ENCODE results near the gene MRPS21.

Gene MRPS21

GRCh38 chr1:150259758-150260669 is 33.6 kb upstream of the MRPS21 start:
- peaks cover 3% of the 10 kb centered on the region; the same call in 1 of the 2 replicates for H3F3A ChIP-seq (ENCODE audit: insufficient read depth)
- H3K27me3 ChIP-seq (ENCODE audit: low read length) = no peaks in the 10 kb centered on the region
- H3K79me2 ChIP-seq (ENCODE audit: insufficient read depth, low read length) = no peaks in the 10 kb centered on the region
- no peak overlapping the region for H3K27ac ChIP-seq (ENCODE audit: low read depth, low read length)
- H4K20me1 ChIP-seq (ENCODE audit: low read depth, low read length) = no peaks in the 10 kb centered on the region
- H3K36me3 ChIP-seq (ENCODE audit: low read length) = no peaks in the 10 kb centered on the region
- no peak overlapping the region for H3K4me2 ChIP-seq (ENCODE audit: low read depth, low read length, poor library complexity, severe bottlenecking)
- H2AFZ ChIP-seq (ENCODE audit: low read depth, low read length, severe bottlenecking) = no peak overlapping the region
- H3K9me3 ChIP-seq (ENCODE audit: insufficient read depth, low read length) = no peaks in the 10 kb centered on the region
- TF ChIP-seq EZH2phosphoT487 (conservative IDR thresholded peaks at IDR 0.05; ENCODE audit: low read length) = no peak
- H3K4me3 ChIP-seq (ENCODE audit: insufficient read depth, low read length, poor library complexity, severe bottlenecking) = no peak overlapping the region
- H3K9ac ChIP-seq (ENCODE audit: low read length) = no peak overlapping the region
- H3K9me2 ChIP-seq (replicated peaks; ENCODE audit: insufficient read depth, low read length) = no peaks in the 10 kb centered on the region

GRCh38 chr1:150261367-150261766 is 32.3 kb upstream of the MRPS21 start:
- no peaks in the 10 kb centered on the region for H3K27me3 ChIP-seq (ENCODE audit: low read length)
- no peaks in the 10 kb centered on the region for H3K79me2 ChIP-seq (ENCODE audit: insufficient read depth, low read length)
- H3F3A ChIP-seq (ENCODE audit: insufficient read depth) = peaks cover 3% of the 10 kb centered on the region; the same call in 1 of the 2 replicates

GRCh38 chr1:150262388-150263320 is 31.0 kb upstream of the MRPS21 start:
- no peaks in the 10 kb centered on the region for H3K36me3 ChIP-seq (ENCODE audit: low read length)
- no peak overlapping the region for H3K27ac ChIP-seq (ENCODE audit: low read depth, low read length)
- TF ChIP-seq EZH2phosphoT487 (conservative IDR thresholded peaks at IDR 0.05; ENCODE audit: low read length) (no peak), CTCF (IDR thresholded peaks at IDR 0.05; ENCODE audit: insufficient read depth, low read length, poor library complexity, severe bottlenecking) (no peak)
- H3K9me3 ChIP-seq (ENCODE audit: insufficient read depth, low read length) = no peaks in the 10 kb centered on the region
- peaks cover 6% of the 10 kb centered on the region for H3K79me2 ChIP-seq (ENCODE audit: insufficient read depth, low read length)
- H4K20me1 ChIP-seq (ENCODE audit: low read depth, low read length) = no peaks in the 10 kb centered on the region
- no peaks in the 10 kb centered on the region for H3K9me2 ChIP-seq (replicated peaks; ENCODE audit: insufficient read depth, low read length)
- H2AFZ ChIP-seq (ENCODE audit: low read depth, low read length, severe bottlenecking) = no peak overlapping the region
- no peak overlapping the region for H3K9ac ChIP-seq (ENCODE audit: low read length)
- H3K4me3 ChIP-seq (ENCODE audit: insufficient read depth, low read length, poor library complexity, severe bottlenecking) = no peak overlapping the region
- H3K4me2 ChIP-seq (ENCODE audit: low read depth, low read length, poor library complexity, severe bottlenecking) = no peak overlapping the region
- peaks cover 3% of the 10 kb centered on the region; the same call in 1 of the 2 replicates for H3F3A ChIP-seq (ENCODE audit: insufficient read depth)
- no peaks in the 10 kb centered on the region for H3K27me3 ChIP-seq (ENCODE audit: low read length)

More at GRCh38 chr1:150261367-150261766, 32.3 kb upstream of the MRPS21 start:
- Histone ChIP-seq H3K4me2 (ENCODE audit: low read depth, low read length, poor library complexity, severe bottlenecking) (no peak overlapping the region), H3K4me3 (ENCODE audit: insufficient read depth, low read length, poor library complexity, severe bottlenecking) (no peak overlapping the region), H3K9ac (ENCODE audit: low read length) (no peak overlapping the region), H2AFZ (ENCODE audit: low read depth, low read length, severe bottlenecking) (no peak overlapping the region), H3K9me3 (ENCODE audit: insufficient read depth, low read length) (no peaks in the 10 kb centered on the region), H4K20me1 (ENCODE audit: low read depth, low read length) (no peaks in the 10 kb centered on the region), H3K36me3 (ENCODE audit: low read length) (no peaks in the 10 kb centered on the region), H3K9me2 (replicated peaks; ENCODE audit: insufficient read depth, low read length) (no peaks in the 10 kb centered on the region), H3K27ac (ENCODE audit: low read depth, low read length) (no peak overlapping the region)
- TF ChIP-seq CTCF (IDR thresholded peaks at IDR 0.05; ENCODE audit: insufficient read depth, low read length, poor library complexity, severe bottlenecking) (no peak), EZH2phosphoT487 (conservative IDR thresholded peaks at IDR 0.05; ENCODE audit: low read length) (no peak)

Data from SU-DHL-6 (cell line).